Gastroesophageal sphincter (tissue), 4 donors: ENCODE results near the gene ARMC8. TPM values are rescaled to one million over a fixed set of nuclear protein-coding genes. Genes with fewer than 3 reads are reported as not detected.

Source experiments
- ATAC-seq: fragments of 150-250 bp; one replicate; pipeline ENCODE4 v1.9.1; 2016; ENCODE audit warnings: mild to moderate bottlenecking, moderate library complexity
- H3K27ac ChIP-seq, 4 donors: fragments of 200-600 bp; sonication (generic) in 3 of 4; 1 replicate in 3 of 4; 2 replicates in 1 of 4; pipeline ENCODE4 v1.5.1; 2016 to 2019
- H3K27me3 ChIP-seq: fragments of 200-600 bp; sonication (generic); one replicate; pipeline ENCODE4 v1.5.1; 2019
- H3K36me3 ChIP-seq, 2 donors: fragments of 200-600 bp; sonication (generic); one replicate each; pipeline ENCODE4 v1.5.1; 2019; ENCODE audit warnings: control low read depth in 1 of 2
- H3K4me1 ChIP-seq, 3 donors: fragments of 200-600 bp; sonication (generic); 1 replicate in 2 of 3; 2 replicates in 1 of 3; pipeline ENCODE4 v1.5.1; 2016 to 2019; ENCODE audit warnings: control low read depth in 2 of 3
- H3K4me3 ChIP-seq, 2 donors: fragments of 200-600 bp; sonication (generic); one replicate each; pipeline ENCODE4 v1.5.1; 2019; ENCODE audit warnings: mild to moderate bottlenecking in 1 of 2, moderate library complexity in 1 of 2
- H3K9me3 ChIP-seq, 3 donors: fragments of 200-600 bp; sonication (generic); one replicate each; pipeline ENCODE4 v1.5.1; 2017 to 2019; ENCODE audit warnings: control low read depth in 2 of 3
- EP300 ChIP-seq: sonication (generic); formaldehyde crosslinking; IDR thresholded peaks from one replicate; pipeline ENCODE4 v1.6.1; 2017; ENCODE audit warnings: antibody characterized with exemption, mild to moderate bottlenecking
- POLR2A ChIP-seq, 2 donors: fragments of 450-650 bp; IDR thresholded peaks; one replicate each; pipeline ENCODE4 v1.6.1; 2017; ENCODE audit warnings: antibody characterized with exemption in 2 of 2, mild to moderate bottlenecking in 2 of 2, moderate library complexity in 1 of 2
- POLR2AphosphoS5 ChIP-seq: sonication (generic); formaldehyde crosslinking; IDR thresholded peaks from one replicate; pipeline ENCODE4 v1.6.1; 2017; ENCODE audit warnings: antibody characterized with exemption
- WGBS, 2 donors: methylation state at CpG; one replicate each; pipeline ENCODE4 v1.1.5; 2018; ENCODE audit warnings: low coverage in 1 of 2; 5-methylcytosine and 5-hydroxymethylcytosine counted together
- total RNA-seq, 4 donors: library from RNA; depleted of rRNA; stranded (reverse); fragments of >200 nt; gene quantifications; one replicate each; pipeline ENCODE4 v1.1.0, GENCODE V29; 2016
- TF ChIP-seq, protein P1 (sequence below), 4 experiments: fragments of 200-600 bp in 2 of 4; fragments of 450-650 bp in 2 of 4; sonication (generic) in 1 of 4; IDR thresholded peaks; one replicate each; pipeline ENCODE4 v1.5.1; 2017 to 2019; ENCODE audit warnings: antibody characterized with exemption in 4 of 4, mild to moderate bottlenecking in 2 of 4, moderate library complexity in 2 of 4

Gene ARMC8
- total RNA-seq, 4 donors from 2014 or later: 76.0 to 102 (median 91.6) TPM

DNA sequence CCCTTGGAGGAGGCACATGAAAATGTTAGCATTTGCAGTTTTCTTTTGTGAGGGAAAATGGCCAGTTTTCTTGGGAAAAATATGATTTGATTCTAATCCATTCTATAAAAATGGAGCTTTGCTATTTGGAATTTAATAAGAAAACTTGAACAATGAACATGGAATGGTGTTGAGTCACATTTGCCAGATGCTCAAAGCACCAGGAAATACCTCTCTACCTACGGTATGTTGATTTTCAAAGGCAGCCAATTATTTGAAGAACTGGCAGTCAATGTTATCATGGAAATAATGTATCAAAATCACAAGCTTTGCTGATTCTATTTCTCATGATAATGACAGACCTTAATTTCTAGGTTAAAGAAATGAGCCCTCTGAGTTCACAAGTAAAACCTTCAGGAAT is 127.7 kb downstream of the ARMC8 start:
- no peaks in the 10 kb centered on the region for H3K27me3 ChIP-seq
- peaks cover 0 to 4% (median 0%) of the 10 kb centered on the region in 3 donors for H3K9me3 ChIP-seq
- no peak for ATAC-seq
- TF ChIP-seq, protein P1, sequence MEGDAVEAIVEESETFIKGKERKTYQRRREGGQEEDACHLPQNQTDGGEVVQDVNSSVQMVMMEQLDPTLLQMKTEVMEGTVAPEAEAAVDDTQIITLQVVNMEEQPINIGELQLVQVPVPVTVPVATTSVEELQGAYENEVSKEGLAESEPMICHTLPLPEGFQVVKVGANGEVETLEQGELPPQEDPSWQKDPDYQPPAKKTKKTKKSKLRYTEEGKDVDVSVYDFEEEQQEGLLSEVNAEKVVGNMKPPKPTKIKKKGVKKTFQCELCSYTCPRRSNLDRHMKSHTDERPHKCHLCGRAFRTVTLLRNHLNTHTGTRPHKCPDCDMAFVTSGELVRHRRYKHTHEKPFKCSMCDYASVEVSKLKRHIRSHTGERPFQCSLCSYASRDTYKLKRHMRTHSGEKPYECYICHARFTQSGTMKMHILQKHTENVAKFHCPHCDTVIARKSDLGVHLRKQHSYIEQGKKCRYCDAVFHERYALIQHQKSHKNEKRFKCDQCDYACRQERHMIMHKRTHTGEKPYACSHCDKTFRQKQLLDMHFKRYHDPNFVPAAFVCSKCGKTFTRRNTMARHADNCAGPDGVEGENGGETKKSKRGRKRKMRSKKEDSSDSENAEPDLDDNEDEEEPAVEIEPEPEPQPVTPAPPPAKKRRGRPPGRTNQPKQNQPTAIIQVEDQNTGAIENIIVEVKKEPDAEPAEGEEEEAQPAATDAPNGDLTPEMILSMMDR (IDR thresholded peaks at IDR 0.05): no peak
- TF ChIP-seq EP300: no peak
- no peak for TF ChIP-seq POLR2A (IDR thresholded peaks at IDR 0.05)
- TF ChIP-seq POLR2AphosphoS5: no peak
- H3K4me1 ChIP-seq: no peaks in the 10 kb centered on the region
- 29 to 38% methylated on average over 1 of the region's 1 CpG for WGBS, 2 donors
- no peak overlapping the region for H3K27ac ChIP-seq
- no peak overlapping the region for H3K4me3 ChIP-seq
- H3K36me3 ChIP-seq: no peaks in the 10 kb centered on the region

DNA sequence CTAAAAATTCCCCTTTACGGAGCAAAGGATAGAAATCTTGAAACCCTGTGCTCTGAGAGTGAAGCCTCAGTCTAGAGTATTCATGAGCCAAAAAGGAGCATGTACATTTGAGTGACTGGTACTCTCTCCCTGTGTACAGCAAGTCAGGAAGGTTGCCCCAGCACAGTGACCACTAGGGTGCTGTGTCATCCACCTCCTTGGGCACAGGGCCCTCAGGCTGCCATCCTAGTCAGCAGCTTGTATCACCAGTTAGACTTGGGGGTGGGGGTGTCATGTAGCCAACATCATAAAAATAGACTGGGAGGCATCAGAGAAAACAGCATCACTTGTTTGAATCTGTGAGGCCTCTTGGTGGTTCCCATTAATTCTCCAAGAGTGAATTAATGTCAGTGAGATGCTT is 130.6 kb downstream of the ARMC8 start:
- Histone ChIP-seq H3K4me1 (no peaks in the 10 kb centered on the region), H3K9me3 (no peaks in the 10 kb centered on the region), H3K4me3 (no peak overlapping the region), H3K27ac (no peak overlapping the region), H3K36me3 (no peaks in the 10 kb centered on the region), H3K27me3 (peaks cover 11% of the 10 kb centered on the region)
- WGBS, 2 donors: 91 to 100% methylated on average over 1 of the region's 1 CpG
- no peak for TF ChIP-seq POLR2AphosphoS5
- TF ChIP-seq, protein P1 (IDR thresholded peaks at IDR 0.05): no peak
- TF ChIP-seq EP300: no peak
- TF ChIP-seq POLR2A (IDR thresholded peaks at IDR 0.05): no peak
- ATAC-seq: no peak

DNA sequence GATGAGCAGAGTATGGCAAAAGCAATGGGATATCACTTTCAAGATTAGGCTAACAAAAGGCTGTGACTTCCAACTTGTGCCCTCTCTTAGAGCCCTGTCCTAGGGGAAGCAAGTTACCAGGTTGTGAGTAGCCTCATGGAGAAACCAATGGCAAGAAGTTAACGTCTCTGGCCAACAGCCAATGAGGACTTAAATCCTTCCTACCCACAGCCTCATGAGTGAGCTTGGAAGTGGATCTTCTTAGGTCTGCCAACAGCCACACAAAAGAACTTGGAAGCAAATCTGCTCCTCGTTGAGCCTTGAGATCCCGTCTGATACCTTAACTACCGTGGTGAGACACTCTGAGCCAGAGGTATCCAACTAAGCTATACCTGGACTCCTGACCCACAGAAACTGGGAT is 136.9 kb downstream of the ARMC8 start:
- Histone ChIP-seq H3K4me1 (peaks cover 0 to 12% (median 5%) of the 10 kb centered on the region in 3 donors), H3K36me3 (no peaks in the 10 kb centered on the region), H3K27me3 (peaks cover 11% of the 10 kb centered on the region), H3K27ac (no peak overlapping the region), H3K4me3 (no peak overlapping the region), H3K9me3 (no peaks in the 10 kb centered on the region)
- ATAC-seq: no peak
- no peak for TF ChIP-seq POLR2AphosphoS5
- no peak for TF ChIP-seq EP300
- TF ChIP-seq POLR2A (IDR thresholded peaks at IDR 0.05): no peak
- TF ChIP-seq, protein P1 (IDR thresholded peaks at IDR 0.05): no peak
- 51 to 83% methylated on average over 2 to 4 of the region's 4 CpGs for WGBS, 2 donors

DNA sequence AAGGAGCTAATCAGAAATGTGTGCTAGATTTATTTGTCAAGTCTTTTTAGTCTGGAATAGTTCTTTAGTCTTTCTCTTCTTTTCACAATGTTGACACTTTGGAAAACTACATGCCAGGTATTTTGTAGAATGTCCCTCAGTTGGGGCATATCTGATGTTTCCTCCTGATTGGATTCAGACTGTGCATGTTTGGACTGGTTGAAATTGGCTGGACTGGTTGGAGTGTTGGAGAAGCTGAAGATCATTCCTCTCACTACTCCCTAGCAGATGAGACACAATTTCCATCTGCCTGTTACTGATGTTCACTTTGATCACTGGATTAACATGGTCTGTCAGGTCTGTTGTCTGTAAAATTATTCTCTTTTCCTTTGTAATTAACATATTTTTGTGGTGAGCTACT is 138.9 kb downstream of the ARMC8 start:
- ATAC-seq: no peak

More for the DNA sequence above, 138.9 kb downstream of the ARMC8 start:
- peaks cover 6% of the 10 kb centered on the region for H3K27me3 ChIP-seq
- peaks cover 0 to 22% (median 5%) of the 10 kb centered on the region in 3 donors for H3K4me1 ChIP-seq
- no peak overlapping the region for H3K4me3 ChIP-seq
- no peak overlapping the region for H3K27ac ChIP-seq
- no peaks in the 10 kb centered on the region for H3K9me3 ChIP-seq
- TF ChIP-seq POLR2AphosphoS5: no peak
- TF ChIP-seq POLR2A (IDR thresholded peaks at IDR 0.05): no peak
- TF ChIP-seq, protein P1 (IDR thresholded peaks at IDR 0.05): no peak
- TF ChIP-seq EP300: no peak
- H3K36me3 ChIP-seq: no peaks in the 10 kb centered on the region
